Measurements from ENCODE around the gene MACF1.
"Not testable (repeated sequence)": the region's sequence is repeated elsewhere in the genome, so short reads cannot be mapped to it uniquely, and the experiment has no call there.

Gene MACF1

DNA sequence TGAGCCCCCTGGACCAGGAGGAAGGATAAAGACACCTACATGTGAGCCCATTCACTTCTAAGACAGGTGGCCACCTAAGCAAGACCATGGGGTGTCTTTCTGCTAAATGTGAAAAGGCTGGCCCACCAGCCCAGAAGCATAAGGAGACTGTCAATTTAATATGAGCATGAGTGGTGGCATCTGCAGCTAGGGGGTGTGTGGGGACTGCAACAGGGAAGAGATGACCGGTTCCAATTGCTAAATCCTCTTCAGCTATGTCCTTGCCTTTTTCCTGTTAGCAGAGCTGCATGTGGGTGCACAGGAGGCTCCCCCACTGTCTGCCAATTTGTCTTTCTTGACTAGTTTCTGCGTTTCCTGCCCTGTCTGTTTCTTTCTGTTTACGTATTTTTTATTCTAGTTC, 264.7 kb downstream of the MACF1 start:
- H3K27ac Mint-ChIP-seq, result no peak overlapping the region
- DNase-seq (no peak), ATAC-seq (no peak)
- no peaks in the 10 kb centered on the region for H3K27me3 Mint-ChIP-seq
- H3K36me3 Mint-ChIP-seq (ENCODE audit: low read depth), result peaks cover 49% of the 10 kb centered on the region
- peaks cover 5% of the 10 kb centered on the region for H3K4me1 Mint-ChIP-seq
- no peak overlapping the region for H3K4me3 Mint-ChIP-seq
- no peaks in the 10 kb centered on the region for H3K9me3 Mint-ChIP-seq

DNA sequence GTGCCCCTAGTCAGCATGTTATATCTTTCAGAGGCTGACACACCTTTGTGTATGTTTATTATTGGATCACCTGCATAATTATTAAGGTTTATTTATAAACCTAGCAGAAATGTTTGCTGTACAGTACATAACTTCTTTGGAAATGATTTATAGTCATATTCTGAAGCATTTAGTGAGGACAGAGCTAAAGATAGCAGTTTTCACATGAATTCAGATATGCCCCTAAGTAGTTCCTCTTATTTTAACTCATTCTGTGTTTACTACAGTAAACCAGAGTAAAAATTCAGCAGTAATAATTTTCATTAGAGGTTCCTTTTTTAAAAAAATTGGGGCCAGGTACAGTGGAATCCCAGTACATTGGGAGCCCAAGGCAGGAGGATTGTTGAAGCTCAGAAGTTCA, 265.5 kb downstream of the MACF1 start:
- Mint-ChIP-seq H3K27ac (no peak overlapping the region), H3K9me3 (no peaks in the 10 kb centered on the region)

DNA sequence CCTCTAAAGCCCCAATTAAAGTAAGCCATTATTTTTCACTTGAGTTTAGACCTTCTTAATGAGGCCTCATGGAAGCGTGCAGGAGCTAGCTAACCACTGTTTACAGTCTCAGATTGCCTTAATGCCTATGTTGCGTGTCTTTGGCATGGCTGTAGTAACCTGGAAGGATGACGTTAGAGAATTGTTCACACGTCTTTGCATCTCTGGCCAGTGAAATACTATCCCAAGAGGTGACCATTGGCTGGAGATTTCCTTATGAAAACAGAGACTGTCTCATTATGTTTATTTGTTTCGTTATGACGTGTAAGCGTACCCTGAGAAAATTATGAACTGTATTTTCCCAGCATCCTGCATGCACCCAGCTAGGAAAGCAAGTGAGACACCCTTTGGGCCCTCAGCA, 268.3 kb downstream of the MACF1 start:
- Mint-ChIP-seq H3K27me3 (no peaks in the 10 kb centered on the region), H3K36me3 (ENCODE audit: low read depth) (peaks cover 29% of the 10 kb centered on the region), H3K4me1 (no peaks in the 10 kb centered on the region), H3K27ac (no peak overlapping the region), H3K9me3 (no peaks in the 10 kb centered on the region), H3K4me3 (no peak overlapping the region)
- DNase-seq, result no peak
- ATAC-seq, result no peak

More for the DNA sequence above, 265.5 kb downstream of the MACF1 start:
- DNase-seq, result no peak
- H3K4me3 Mint-ChIP-seq, result no peak overlapping the region
- H3K27me3 Mint-ChIP-seq, result no peaks in the 10 kb centered on the region
- H3K4me1 Mint-ChIP-seq, result peaks cover 5% of the 10 kb centered on the region
- no peak for ATAC-seq
- H3K36me3 Mint-ChIP-seq (ENCODE audit: low read depth), result peaks cover 42% of the 10 kb centered on the region

DNA sequence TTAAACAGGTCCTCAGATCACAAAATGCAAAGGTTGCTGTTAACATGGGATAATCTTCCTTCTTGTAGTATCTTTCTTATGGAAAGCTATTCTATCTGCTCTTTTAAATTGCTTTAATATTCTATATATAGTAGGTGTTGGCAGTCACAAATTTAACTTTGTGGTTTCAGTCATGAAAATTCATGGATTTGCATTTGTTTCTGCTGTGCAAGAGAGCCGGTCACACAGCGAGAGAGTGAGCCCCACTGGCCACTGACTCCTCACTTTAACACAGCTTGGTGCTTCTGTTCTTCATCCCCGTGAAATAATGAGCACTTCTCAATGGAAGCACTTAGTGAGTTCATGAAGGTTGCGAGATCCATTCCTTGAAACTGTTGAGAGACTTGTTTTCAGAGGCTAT, 268.8 kb downstream of the MACF1 start:
- Mint-ChIP-seq H3K4me1 (no peaks in the 10 kb centered on the region), H3K9me3 (no peaks in the 10 kb centered on the region), H3K36me3 (ENCODE audit: low read depth) (peaks cover 30% of the 10 kb centered on the region), H3K27ac (no peak overlapping the region), H3K27me3 (no peaks in the 10 kb centered on the region), H3K4me3 (no peak overlapping the region)
- DNase-seq, result no peak
- ATAC-seq, result no peak

DNA sequence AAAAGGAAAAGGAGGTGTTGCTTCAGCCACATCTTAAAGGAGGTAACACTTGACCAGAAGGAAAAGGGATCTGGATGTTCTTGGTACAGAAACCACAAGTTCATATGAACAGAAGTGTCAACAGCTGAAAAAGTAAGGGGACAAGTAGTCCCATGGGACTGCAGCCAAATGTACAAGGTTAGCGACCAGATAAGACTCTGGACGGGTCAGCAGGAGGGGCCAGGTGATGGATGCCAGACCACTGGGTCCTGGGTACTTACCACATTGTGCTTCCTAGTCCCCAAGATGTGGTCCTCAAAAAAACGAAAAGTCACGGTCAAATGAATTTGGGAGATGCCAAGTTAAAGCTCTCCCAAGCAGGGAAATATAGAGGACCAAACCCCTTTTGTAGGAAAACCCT, 270.3 kb downstream of the MACF1 start:
- Mint-ChIP-seq H3K36me3 (ENCODE audit: low read depth) (peaks cover 26% of the 10 kb centered on the region), H3K27me3 (no peaks in the 10 kb centered on the region), H3K9me3 (no peaks in the 10 kb centered on the region), H3K27ac (no peak overlapping the region), H3K4me3 (no peak overlapping the region), H3K4me1 (no peaks in the 10 kb centered on the region)
- ATAC-seq, result no peak
- DNase-seq, result no peak

DNA sequence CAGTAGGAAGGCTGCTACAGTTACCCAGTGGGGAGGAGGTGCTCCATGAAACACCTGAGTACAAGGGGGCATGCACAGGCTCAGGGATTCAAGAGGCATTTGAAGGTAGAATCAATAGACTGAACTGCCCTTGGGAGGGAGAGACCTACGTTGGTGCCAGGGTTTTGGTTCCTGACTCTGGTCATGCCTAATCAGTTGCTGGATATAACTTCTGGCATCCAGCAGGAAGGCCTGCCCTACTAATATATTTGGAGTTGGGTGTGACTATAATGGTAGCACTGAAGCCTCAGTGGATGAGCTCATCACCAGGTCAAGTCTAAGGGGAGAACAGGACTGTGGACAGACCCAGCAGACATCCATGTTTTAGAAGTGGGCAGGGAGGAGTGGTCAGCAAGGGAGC, 271.1 kb downstream of the MACF1 start:
- DNase-seq, H3K4me3 Mint-ChIP-seq, H3K27me3 Mint-ChIP-seq, H3K9me3 Mint-ChIP-seq, H3K27ac Mint-ChIP-seq, ATAC-seq, H3K4me1 Mint-ChIP-seq: not testable (repeated sequence)
- H3K36me3 Mint-ChIP-seq (ENCODE audit: low read depth), result peaks cover 30% of the 10 kb centered on the region

DNA sequence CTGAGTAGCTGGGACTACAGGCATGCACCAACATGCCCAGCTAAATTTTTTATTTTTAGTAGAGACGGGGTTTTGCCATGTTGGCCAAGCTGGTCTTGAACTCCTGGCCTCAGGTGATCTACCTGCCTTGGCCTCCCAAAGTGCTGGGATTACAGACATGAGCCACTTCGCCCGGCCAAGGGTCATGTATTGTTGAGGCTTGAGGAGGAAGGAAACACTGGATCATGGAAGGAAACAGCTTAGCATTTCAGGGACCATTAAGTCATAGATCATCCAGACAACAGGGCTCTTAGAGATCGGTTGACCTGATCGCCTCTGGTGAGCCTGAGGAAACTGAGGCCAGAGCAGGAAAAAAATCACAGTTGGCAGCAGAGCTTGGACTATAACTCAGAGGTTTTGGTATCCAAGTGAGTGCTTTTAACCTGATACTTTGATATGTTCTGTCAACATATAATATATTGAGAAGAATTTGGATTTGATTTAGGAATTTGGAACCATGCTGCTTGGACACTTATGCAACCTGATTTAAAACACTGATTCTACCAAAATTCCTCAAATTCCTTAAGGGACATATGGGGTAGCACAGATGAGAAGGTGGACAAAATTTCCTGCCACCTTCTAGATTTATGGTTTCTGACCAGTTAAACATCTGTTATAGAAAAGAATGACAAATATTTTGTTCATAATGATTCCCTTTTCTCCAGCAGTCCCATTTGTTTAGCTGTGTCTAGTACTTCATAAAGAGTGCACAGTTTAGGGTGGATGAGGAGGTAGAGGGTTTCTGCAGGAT, 273.8 kb downstream of the MACF1 start:
- Mint-ChIP-seq H3K27ac (no peak overlapping the region), H3K4me3 (no peak overlapping the region), H3K27me3 (no peaks in the 10 kb centered on the region), H3K4me1 (no peaks in the 10 kb centered on the region), H3K9me3 (no peaks in the 10 kb centered on the region), H3K36me3 (ENCODE audit: low read depth) (peaks cover 31% of the 10 kb centered on the region)
- DNase-seq (no peak), ATAC-seq (no peak)

DNA sequence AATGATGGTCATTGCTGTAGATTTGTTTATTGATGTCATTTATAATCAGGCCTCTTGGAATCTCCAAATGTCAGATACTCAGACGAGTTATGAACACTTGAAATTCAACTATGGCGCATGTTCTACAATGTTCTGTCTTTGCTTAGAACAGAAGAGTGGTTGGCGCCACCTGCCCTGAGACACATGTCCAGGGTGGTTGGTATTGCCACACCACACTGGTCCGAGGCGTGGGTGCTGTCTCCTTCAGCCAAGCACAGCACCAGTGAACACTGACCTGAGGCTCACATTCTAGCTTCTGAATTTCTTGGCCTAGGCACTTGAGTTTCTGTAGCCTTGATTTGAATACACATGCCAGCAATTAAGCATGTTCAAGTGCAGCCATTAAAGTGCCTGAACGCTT, 276.8 kb downstream of the MACF1 start:
- DNase-seq (no peak), ATAC-seq (no peak)
- Mint-ChIP-seq H3K9me3 (no peaks in the 10 kb centered on the region), H3K4me3 (no peak overlapping the region), H3K27me3 (no peaks in the 10 kb centered on the region), H3K4me1 (no peaks in the 10 kb centered on the region), H3K27ac (no peak overlapping the region), H3K36me3 (ENCODE audit: low read depth) (peaks cover 28% of the 10 kb centered on the region)

DNA sequence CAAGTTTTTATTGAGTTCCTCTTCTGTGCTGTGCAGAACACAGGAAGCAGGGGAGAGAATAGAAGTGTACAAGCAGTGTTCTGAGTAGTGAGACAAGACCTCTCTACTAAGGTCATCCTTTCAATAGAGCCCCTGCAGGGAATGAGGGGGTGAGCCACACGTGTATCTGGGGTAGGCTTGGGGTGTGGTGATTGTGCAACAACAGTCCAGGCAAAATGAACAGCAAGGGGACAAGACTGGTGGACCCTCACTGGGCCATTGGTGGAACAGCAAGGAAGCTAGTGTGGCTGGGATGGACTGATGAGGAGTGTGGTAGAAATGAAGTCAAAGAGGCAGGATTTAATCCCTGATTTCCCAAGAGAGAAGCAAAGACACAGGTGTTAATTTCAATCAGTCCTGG, 278.8 kb downstream of the MACF1 start:
- H3K9me3 Mint-ChIP-seq, result no peaks in the 10 kb centered on the region
- ATAC-seq, result no peak
- H3K27me3 Mint-ChIP-seq, result no peaks in the 10 kb centered on the region
- H3K4me3 Mint-ChIP-seq, result no peak overlapping the region
- H3K4me1 Mint-ChIP-seq, result no peaks in the 10 kb centered on the region
- H3K27ac Mint-ChIP-seq, result peak overlapping the region; percentile 44
- H3K36me3 Mint-ChIP-seq (ENCODE audit: low read depth), result peaks cover 27% of the 10 kb centered on the region
- no peak for DNase-seq

DNA sequence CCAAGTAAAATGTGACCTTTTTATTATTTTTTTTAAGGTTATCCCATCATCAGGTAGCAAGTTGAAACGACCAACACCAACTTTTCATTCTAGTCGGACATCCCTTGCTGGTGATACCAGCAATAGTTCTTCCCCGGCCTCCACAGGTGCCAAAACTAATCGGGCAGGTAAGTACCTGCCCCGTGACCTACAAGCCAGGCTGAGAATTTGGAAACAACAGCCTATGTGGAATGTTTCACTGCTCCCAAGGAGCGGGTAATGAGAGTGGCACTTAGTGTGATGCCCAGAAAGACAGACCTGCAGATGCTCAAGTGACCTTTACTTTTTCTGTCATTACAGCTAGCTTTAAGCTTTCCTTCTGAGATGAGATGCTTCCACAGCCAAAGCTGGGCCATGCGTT, 280.1 kb downstream of the MACF1 start:
- Mint-ChIP-seq H3K9me3 (no peaks in the 10 kb centered on the region), H3K36me3 (ENCODE audit: low read depth) (peaks cover 24% of the 10 kb centered on the region), H3K4me3 (no peak overlapping the region), H3K27me3 (no peaks in the 10 kb centered on the region), H3K27ac (no peak overlapping the region), H3K4me1 (no peaks in the 10 kb centered on the region)
- ATAC-seq (no peak), DNase-seq (no peak)

DNA sequence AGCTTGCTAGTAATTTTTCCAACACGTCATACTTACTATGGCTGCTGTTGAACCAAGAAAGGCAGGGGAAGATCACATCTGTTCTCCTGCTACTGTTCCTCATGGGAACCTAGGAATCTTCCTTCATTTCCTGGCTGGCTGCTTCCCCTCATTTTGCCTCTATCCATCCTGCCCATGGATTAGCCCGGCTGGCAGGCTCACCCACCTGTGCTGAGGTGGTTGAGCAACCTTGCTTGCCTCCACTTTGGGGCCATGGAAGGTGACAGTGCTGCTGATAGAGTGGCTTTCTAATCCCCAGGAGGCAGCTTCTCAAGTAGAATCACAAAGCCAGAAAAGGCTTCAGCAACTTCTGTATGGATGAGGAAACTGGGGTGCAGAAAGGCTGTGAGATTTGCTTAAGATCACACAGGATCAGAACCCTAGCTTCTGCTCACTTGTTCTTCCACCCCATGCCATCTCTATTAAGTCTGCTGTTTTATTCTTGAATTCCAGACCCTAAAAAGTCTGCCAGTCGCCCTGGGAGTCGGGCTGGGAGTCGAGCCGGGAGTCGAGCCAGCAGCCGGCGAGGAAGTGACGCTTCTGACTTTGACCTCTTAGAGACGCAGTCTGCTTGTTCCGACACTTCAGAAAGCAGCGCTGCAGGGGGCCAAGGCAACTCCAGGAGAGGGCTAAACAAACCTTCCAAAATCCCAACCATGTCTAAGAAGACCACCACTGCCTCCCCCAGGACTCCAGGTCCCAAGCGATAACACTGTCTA, 280.7 kb downstream of the MACF1 start:
- Mint-ChIP-seq H3K27ac (no peak overlapping the region), H3K4me1 (no peaks in the 10 kb centered on the region), H3K36me3 (ENCODE audit: low read depth) (peaks cover 19% of the 10 kb centered on the region), H3K4me3 (no peak overlapping the region), H3K27me3 (peaks cover under 1% of the 10 kb centered on the region), H3K9me3 (no peaks in the 10 kb centered on the region)
- ATAC-seq, result no peak
- no peak for DNase-seq

DNA sequence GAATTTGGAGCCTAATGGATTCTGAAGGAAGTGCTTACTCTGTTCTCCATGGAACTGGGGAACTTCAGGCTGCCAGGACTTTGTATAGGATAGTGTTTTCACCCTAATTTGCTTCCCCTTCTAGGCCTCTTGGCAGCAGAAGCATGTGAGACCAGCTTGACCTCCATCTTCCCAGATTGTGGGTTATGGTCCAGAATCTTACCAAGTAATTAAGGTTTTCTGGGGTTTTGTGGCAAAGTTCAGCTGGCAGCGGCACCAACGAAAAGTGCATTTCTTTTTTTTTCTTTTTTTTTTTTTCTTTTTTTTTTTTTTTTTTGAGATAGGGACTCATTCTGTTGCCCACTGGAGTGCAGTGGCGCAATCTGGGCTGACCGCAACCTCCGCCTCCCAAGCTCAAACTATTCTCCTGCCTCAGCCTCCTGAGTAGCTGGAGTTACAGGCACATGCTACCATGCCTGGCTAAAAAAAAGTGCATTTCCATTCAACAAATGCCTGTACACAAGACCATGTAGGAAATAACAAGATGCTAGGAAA, 283.6 kb downstream of the MACF1 start:
- ATAC-seq (no peak), DNase-seq (no peak)
- Mint-ChIP-seq H3K27ac (no peak overlapping the region), H3K9me3 (no peaks in the 10 kb centered on the region), H3K36me3 (ENCODE audit: low read depth) (peaks cover 7% of the 10 kb centered on the region), H3K4me3 (no peak overlapping the region), H3K4me1 (peaks cover 3% of the 10 kb centered on the region), H3K27me3 (peaks cover 13% of the 10 kb centered on the region)

DNA sequence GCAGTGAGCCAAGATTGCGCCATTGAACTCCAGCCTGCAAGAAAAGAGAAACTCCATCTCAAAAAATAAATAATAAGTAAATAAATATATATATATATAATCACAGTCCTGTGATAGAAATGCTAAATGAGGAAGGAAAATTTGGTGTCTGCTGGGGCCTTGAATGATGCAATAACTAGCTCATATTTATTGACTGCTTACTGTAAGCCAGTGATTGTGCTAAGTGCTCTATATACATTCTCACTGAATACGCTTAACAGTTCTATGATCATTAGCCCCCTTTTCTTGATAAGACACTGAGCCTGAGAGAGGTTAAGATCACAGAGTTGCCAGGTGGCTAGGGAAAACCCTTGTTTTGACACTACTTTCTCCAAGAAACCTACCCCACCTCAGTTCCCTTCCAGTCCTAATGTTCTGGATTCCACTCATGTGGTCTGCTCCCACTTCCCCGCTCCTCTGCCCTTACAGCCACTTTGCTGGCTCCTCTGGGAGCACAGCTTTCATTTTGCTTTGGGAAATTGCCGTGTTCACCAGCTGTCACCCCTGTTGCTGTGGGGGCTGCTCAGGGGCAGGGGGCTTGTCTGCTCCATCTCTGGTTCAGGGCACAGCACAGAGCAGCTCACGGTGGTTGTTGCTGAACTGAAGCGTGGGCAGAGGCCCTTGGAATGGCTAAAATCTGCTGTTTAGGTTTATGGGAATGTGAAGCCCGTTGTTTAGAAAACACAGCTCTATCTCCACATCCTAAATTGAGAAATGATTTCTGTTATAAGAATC, 284.5 kb downstream of the MACF1 start:
- no peak for DNase-seq
- peaks cover 21% of the 10 kb centered on the region for H3K27me3 Mint-ChIP-seq
- H3K4me1 Mint-ChIP-seq, result peaks cover 3% of the 10 kb centered on the region
- H3K4me3 Mint-ChIP-seq, result no peak overlapping the region
- ATAC-seq, result no peak
- peaks cover 3% of the 10 kb centered on the region for H3K36me3 Mint-ChIP-seq (ENCODE audit: low read depth)
- H3K27ac Mint-ChIP-seq, result no peak overlapping the region
- H3K9me3 Mint-ChIP-seq, result no peaks in the 10 kb centered on the region

DNA sequence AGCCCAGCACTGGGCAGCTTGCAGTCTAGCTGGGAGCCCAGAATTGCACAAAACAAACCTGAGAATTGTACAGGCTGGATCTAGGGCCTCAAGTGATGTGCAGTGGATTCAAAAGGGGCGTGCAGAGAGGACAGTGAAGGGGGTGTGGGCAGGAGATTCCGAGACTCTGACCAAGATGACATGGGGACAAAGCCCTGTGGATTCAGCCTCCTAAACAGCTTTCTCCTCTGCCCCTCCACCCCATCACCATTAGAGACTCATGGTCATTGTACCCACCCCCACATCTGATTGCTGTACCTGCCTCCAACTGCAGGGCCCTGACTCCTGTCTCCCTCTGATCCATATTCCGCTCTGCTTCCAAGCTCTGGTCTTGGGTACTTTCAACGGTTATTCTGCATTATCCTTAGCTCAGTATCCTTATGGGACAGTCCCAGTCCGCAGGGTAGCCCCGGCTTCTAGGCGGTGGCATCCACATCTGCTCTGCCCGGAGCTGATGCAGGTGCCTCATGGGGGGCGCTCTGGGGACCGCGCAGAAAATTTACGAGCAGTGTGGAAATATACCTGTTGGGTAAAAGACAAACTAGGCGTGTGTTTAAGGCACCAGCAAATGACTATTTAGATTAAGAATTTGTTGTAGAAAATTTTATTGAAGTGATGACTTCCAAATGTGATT, 285.2 kb downstream of the MACF1 start:
- Mint-ChIP-seq H3K9me3 (no peaks in the 10 kb centered on the region), H3K27ac (no peak overlapping the region), H3K4me3 (no peak overlapping the region), H3K27me3 (peaks cover 27% of the 10 kb centered on the region), H3K36me3 (ENCODE audit: low read depth) (peaks cover 3% of the 10 kb centered on the region), H3K4me1 (peaks cover 3% of the 10 kb centered on the region)
- DNase-seq, result no peak
- ATAC-seq, result no peak

Measured in activated naive CD8-positive, alpha-beta T cell treated with anti-CD3 and anti-CD28 coated beads, Interleukin-2, amount 50 U/mL, for 24 hours (primary cell).